Glomerular visceral epithelial cell (primary cell): ENCODE measurements around the gene PTGIR.
A peak's percentile ranks its signal among the peaks of the same experiment; 100 is the strongest.

Experiments
- DNase-seq: peaks from one replicate; pipeline ENCODE4 v3.0.0-alpha.2; 2016; ENCODE audit errors: extremely low spot score

The PTGIR gene, protein sequence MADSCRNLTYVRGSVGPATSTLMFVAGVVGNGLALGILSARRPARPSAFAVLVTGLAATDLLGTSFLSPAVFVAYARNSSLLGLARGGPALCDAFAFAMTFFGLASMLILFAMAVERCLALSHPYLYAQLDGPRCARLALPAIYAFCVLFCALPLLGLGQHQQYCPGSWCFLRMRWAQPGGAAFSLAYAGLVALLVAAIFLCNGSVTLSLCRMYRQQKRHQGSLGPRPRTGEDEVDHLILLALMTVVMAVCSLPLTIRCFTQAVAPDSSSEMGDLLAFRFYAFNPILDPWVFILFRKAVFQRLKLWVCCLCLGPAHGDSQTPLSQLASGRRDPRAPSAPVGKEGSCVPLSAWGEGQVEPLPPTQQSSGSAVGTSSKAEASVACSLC

DNA sequence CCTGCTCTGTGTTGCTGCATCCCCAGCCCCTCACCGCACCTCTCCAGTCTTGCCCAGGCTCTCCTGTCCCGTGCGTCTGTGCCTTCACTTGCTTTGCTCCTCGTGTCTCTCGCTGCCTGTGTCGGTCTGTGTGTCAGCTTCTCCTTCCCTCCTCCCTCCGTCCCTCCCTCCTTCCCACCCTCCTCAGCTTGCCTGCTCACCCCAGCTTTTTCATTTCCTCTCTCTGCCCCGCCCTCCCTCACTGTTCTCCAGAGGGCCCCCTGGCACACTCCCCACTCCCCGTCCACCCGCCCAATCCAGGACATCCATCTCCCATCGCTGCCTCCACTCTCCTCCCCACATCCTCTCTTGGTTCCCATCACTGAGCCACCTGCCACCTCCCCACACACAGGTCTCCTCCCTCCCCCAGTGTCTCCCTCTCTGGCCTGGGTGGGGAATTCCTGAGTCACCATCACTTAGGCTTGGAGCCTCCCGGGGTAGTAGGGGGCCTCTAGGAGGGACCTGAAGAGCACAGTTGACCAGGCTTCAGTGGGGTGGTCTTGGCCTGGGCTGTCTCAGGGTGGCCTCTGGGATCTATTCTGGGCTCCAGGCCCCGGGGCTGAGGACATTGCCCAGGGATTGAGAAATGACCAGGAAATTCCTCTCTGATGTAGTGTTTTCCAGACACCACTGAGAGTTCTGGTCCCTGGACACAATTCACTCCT is at the start of gene PTGIR:
TSS of gene PTGIR (minus strand) at position 132 of the 704 bp plus-strand sequence. CDS start 864 bp downstream, outside the sequence.
- DNase-seq = no peak

DNA sequence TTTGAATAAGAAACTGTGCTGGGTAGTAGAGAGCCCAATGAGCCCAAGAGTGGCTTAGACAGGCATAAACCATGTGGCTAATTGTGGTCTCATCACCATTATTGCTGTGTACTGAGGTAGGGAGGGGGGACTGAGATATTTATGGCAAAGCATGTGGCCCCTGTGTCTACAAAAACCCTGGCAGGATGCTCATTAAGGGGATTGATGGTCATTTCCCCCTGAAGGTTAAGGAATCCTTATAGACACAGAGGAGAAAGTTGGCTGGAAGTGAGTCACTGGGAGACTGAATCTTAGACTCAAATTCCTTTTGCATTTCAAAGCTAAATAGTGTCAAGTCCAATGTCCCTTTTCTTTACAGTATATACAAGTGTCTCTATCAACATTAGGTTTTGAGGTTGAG is 45.9 kb upstream of the PTGIR start:
- no peak for DNase-seq

DNA sequence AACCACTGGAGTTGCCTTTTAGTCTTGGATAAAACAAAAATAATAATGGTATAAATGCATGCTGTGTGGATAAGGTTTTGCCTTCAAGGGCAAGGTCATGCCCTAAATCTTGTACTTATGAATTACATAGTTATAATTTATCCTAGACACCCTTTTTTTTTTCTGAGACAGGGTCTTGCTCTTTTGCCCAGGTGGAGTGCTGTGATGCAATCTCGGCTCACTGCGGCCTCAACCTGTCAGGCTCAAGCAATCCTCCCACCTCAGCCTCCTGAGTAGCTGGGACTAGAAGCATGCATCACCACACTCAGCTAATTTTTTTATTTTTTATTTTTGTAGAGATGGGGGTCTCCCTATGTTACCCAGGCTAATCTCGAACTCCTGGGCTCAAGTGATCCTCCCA is 43.8 kb upstream of the PTGIR start:
- no peak for DNase-seq

DNA sequence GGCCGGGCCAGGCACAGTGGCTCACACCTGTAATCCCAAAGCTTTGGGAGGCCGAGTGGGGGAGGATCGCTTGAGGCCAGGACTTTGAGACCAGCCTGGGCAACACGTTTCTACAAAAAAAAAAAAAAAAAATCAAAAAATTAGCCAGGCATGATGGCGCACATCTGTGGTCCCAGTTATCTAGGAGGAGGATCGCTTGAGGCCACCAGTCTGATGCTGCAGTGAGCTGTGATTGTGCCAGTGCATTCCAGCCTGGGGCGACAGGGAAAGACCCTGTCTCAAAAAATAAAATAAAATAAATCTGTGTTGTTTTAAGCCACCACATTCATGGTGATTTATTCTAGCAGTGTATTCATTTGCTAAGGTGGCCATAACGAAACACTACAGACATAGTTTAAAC is 40.2 kb upstream of the PTGIR start:
- DNase-seq = no peak

DNA sequence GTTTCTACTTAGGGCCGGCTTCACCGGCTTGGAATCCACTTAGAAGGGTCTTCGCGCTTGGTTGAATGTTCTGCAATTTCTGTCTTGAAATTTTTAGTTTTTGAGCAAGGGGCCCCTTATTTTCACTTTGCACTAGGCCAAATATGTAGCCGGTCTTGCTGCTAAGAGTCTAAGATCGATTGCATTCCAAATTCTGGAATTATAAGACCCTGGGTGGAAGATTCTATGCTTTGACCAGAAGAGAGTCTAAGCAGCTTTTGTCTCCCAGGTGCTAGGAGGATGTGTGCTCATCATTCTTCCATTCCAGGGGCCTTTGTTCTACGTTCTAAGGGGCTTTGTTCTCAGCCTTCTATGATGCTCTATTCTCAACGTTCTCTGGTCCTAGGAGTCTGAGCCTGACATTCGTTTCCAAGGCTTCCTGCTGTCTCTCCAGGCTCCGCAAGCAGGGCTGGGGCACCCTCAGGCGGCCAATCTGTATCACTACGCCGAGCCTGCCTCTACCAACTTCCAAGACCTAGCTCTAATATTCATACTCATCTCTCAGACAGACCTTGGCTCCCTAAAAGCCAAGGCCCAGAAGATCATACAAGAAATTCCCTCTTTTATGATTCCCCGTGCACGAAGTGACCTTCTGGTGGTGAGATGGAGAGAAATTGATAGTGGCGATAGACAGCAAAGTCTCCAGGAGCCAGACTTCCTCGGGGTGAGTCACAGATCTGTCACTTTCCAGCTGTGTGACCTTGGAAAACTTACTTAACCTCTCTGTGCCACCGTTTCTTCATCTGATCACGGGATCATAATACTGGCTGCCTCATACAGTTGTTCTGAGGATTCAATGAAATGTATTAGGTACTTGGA is 37.1 kb upstream of the PTGIR start:
- DNase-seq = peak; percentile 86

DNA sequence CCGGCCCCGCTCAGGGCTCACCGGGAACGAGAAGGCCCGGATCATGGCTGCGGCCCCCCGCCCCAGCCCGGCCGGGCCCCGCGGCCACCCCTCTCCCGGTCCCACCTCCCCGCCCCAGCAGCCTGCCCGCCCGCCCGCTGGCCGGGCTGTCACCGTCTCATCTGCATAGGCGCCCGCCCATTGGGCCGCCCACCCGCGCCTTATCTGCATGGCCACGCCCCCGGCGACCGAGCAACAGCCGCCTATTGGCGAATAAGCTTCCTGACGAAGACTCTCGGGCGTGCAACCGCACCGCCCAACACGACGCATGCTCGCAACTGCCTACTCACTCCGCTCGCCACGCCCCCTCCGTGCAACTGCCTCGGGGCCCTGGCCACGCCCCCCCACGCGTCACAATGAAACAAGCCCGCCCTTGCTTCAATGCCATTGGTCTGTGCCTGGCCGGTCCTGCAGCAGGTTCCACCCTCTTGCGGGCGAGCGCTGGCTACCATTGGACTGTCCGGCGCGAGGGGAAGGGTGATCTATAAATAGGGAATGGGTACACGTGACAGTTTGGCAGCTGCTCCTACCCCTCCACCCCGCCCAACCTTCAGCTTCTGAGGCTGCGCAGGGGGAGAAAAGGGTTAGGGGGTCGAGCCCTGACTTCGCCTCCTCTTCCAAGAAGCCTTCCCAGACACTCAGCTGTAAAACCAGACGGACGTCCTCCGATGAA is 36.3 kb upstream of the PTGIR start, which contains the start of gene DACT3:
TSS of gene DACT3 (minus strand) at position 163 of the 712 bp plus-strand sequence. CDS start at position 45, 118 bp downstream.
- peak; percentile 100 for DNase-seq

DNA sequence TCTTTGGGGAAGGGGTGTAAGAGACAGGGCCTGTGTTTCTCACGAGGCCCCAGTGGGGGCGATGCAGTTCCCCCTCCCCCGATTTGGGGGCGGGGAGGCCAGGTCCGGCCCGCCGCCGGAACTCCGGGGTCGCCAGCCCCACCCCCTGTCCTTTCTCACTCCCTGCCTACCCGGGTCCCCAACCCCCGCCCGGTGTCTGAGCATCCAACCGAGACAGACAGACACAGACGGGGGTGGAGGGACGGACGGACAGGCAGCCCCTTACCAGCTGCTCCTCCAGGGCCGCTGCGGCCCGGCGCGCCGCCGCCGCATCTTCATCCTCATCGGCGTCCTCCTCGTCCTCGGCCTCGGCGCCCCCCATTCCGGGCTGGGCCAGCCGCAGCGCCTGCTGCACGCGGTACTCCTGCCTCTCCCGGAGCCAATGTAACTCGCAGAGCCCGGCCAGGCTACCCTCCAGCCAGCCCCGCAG is 35.7 kb upstream of the PTGIR start:
- no peak for DNase-seq

DNA sequence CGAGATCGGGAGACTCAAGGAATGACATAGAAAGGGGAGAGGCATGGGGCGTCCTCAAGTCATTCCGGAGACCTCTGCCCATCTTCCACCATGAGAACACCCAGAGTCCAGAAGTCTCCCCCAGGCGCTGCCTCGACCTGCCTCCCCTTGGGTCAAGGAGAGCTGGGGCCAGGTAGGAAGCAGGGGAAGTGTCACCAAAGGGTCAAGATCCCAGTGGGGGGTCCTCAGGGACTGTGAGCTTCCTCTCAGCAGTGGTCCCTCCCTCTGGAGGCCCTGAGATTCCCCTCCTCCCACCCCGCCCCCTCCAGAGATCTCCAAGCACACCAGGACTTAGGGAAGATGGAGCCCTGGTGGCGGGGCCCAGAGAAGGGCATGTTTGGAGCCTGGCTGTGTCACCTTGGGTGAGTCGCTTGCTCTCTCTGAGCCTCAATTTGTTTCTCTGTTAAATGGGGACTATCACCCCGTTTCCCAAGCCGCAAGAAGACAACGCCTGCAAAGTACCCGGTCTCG is 35.2 kb upstream of the PTGIR start:
- DNase-seq = no peak

DNA sequence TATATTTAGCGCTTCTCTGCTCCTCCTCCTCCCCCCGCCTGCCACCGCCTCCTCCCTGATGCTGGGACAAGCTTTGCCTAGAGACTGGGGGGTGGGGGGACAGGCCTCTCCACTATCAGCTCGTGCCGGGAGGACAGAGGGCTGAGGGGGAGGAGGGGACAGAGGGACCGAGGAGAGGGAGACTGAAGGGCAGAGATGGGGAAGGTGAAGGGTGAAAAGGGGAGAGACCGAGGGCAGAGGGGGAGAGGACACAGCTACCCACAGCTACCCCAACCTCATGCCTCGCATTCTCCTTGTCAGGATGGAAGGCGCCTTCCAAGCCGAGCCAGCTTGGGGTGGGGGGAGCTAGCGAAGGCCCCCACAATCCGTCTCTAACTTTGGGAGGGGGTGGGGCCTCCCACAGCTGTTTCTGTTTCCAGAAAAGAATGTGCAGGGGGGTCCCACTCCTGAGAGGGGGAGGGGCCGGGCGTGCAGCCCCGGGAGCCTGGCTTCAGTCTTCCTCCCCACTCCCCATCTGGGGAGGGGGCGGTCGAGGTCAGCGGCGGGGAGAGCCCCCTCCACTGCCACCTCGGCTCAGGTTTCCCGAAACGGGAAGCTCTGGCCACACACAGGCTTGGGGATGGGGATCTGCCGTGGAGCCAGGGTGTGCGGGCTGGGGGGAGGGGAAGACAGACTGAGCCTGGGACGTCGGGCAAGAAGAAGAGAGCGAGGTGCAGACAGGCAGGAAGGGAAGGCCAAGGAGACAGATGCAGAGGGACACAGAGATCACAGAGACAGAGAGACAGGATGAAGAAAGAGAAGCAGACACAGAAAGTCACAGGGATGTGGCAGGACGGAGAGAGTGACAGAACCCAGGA is 34.5 kb upstream of the PTGIR start:
- no peak for DNase-seq

DNA sequence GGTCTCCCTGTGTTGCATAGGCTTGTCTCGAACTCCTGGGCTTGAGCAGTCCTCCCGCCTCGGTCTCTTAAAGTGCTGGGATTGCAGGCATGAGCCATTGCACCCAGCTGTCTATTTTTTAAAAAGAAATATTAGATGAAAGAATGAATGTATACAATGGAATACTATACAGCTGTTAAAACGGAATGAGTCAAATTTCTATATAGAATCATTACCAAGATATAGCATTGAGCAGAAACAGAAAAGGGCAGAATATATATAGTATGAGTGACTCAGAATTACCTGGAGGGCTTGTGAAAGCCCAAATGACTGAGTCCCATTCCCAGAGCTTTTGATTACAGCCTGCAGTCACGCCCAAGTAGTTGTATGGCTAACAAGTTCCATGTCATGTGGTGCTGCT is 31.7 kb upstream of the PTGIR start:
- no peak for DNase-seq

DNA sequence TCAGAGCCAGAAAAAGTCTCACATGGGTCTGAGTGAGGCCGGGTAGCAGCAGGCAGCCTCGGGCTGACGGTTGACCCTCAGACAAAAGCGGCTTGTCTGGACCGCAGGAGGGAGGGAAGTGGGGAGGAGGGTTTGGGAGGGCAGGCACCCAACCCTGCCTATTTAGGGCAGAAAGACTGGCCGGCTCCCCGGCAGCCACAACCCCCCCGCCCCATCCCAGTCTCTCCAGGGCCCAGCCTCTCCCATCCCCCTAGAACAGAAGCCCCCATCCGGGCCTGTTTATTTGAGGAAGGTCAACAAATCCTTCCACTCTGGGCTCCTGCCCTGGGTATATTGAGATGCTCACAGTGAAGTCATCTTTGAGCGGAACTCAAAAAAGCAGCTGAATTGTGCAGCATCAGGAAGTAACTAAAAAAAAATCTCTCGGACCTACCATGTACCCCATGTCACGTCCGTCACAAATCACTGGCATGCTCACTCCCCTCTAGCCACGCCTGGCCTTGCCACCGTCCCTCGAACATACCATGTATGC is 29.8 kb upstream of the PTGIR start:
- no peak for DNase-seq

DNA sequence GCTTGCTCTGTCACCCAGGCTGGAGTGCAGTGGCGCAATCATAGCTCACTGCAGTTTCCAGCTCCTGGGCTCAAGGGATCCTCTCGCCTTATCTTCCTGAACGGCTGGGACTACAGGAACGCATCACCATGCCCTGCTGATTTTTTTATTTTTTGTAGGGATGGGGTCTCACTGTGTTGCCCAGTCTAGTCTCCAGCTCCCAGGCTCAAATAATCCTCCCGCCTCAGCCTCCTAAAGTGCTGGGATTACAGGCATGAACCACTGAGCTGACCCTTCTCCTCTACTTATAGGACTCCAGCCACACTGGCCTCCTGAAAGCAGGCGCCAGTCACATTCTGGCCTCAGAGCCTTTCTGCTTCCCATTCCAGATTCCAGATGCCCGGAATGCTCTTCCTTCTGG is 25.6 kb upstream of the PTGIR start:
- DNase-seq = no peak

DNA sequence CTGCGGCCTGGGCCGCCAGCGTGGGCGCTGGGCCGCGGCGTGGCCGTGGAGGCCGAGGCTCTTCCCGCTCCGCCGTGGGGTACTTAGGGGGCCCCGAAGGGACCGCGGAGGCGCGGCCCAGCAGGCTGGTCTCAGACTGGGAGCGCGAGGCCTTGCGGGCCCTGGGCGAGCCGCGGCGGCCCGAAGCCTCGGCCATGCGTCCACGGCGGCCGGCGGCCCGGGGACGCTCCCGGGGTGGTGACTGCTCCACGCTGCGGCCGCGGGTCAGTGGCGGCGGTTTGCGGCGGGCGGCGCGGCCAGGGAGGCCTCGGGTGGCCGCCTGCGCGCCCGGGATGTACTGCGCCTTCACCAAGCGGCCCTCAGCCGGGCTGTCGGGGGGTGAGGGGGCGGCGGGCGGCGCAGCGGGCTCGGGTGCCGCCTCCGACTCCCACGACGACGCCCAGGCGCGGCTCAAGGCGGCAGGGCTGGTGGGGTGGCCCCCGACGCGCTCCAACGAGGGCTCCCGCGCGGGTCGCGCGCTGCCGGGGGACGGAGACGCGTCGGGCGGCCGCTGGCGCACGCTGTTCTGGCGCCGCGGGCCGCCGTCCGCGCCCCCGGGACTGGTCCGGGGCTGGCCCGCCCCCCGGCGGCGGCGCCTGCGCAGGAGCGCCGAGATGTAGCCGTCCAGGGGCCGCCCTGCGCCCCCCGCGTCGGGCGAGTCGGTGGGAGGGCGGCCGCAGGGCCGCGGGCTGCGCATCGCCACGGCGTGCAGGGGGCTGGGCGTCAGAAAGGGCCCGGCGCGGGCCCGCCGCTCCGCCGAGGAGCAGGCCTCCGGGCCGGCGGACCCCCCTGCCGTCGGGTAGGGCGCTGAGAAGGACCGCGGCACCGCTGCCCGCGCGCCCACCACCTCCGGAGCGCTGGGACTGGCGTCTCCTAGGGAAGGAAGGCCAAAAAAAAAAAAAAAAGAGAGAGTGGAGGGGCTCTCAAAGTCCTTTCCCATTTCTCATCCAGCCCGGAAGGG is 24.4 kb upstream of the PTGIR start:
- no peak for DNase-seq

DNA sequence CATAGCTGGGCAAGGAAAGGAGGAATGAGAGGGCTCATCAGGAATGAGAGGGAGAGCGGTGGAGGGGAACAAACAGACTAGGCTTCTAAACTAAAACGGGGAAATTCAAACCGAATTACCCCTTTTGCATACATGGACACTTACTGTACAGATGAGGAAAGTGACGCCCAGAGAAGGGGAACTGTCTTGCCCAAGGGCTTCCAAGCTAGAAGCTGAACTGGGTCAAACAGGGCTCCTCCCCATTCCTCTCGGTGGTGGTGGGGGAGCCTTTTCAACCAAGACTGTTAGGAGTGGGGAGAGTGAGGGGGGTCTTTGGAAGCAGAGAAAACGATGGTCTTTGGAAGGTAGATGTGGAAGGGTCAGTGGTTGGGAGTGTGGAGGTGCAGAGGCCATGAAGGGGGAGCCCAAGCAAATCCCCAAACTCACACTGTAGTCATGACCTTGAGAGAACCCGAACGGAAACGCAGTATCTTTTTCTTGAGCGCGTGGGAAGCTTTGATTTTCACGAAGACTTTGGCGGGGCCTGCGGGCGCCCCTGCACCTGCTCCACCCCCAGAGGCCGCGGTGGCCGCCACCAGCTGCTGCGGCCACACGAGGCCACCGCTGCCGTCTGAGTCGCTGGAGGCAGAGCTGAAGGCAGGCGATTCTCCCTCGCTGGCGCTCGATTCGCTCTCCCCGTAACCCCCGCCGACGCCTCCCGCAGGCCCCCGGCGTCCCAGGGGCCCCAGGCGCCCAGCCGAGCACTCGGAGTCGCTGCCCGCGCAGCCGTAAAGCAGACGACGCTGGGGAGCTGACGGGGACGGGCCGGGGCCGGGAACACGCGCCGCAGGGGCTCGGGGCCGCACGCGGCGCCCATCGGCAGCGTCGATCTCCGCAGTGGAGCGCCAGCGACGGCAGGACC is 23.4 kb upstream of the PTGIR start:
- DNase-seq = no peak

DNA sequence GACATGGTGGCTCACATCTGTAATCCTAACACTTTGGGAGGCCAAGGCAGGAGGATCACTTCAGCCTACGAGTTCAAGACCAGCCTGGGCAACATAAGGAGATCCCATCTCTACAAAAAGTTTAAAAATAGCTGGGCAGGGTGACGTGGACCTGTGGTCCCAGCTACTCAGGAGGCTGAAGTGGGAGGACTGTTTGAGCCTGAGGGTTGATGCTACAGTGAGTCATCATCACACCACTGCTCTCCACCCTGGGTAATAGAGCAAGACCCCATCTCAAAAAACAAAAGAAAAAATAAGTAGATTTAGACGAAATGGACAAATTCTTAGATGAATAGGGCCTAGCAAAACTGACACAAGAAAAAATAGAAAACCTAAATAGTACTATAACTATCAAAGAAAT is 21.5 kb upstream of the PTGIR start:
- no peak for DNase-seq

DNA sequence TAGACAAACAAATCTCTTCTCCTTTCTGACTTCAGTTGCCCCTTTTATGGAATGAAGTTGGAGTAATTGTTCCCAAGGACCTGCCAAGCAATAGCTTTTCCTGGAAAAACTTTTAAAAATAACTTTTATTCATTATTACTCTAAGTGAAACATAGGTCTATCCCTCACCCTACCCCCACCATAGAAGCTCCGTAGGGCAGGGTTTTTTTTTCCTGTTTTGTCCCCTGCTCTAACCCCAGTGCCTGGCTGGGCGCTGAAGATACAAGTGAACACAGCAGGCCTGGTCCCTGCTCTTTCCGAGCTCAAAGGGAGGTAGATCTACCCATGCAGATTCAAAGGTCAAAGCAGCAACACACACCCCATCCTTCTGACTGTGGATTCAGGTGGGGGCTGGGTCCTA is 19.8 kb upstream of the PTGIR start:
- DNase-seq = no peak

DNA sequence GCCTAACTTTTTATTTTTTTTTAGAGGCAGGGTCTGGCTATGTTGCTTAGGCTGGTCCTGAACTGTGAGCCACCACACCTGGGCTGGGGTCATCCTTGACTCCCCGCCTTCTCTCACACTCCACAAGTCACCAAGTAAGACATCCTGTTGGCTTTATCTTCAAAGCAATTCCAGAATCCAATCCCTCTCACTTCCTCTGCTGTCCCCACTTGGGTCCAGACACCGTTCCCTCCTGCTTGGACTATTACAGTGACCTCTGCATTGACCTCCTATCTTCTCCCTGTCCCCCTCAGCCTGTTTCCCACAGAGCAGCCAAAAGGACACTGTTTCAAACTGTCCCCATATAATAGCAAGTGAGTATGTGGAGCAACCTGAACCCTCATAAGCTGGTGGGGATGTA is 15.8 kb upstream of the PTGIR start:
- no peak for DNase-seq
